ENCODE results near the gene OGT.

GRCh38 chrX:71573590-71573989 lies 40.7 kb downstream of the OGT start:
- TF ChIP-seq, protein P1, sequence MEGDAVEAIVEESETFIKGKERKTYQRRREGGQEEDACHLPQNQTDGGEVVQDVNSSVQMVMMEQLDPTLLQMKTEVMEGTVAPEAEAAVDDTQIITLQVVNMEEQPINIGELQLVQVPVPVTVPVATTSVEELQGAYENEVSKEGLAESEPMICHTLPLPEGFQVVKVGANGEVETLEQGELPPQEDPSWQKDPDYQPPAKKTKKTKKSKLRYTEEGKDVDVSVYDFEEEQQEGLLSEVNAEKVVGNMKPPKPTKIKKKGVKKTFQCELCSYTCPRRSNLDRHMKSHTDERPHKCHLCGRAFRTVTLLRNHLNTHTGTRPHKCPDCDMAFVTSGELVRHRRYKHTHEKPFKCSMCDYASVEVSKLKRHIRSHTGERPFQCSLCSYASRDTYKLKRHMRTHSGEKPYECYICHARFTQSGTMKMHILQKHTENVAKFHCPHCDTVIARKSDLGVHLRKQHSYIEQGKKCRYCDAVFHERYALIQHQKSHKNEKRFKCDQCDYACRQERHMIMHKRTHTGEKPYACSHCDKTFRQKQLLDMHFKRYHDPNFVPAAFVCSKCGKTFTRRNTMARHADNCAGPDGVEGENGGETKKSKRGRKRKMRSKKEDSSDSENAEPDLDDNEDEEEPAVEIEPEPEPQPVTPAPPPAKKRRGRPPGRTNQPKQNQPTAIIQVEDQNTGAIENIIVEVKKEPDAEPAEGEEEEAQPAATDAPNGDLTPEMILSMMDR (IDR thresholded peaks at IDR 0.05) = no peak
- TF ChIP-seq POLR2A (IDR thresholded peaks at IDR 0.05) = no peak

Data from gastroesophageal sphincter (tissue), 3 donors.